ENCODE data around the gene TRAF3IP3.

- no peak for TF ChIP-seq BHLHE40 (IDR thresholded peaks at IDR 0.05; ENCODE audit: low read depth, low read length)
- TF ChIP-seq CHD4 (IDR thresholded peaks at IDR 0.05; ENCODE audit: borderline replicate concordance), result no peak
- TF ChIP-seq CTCF (IDR thresholded peaks at IDR 0.05), result no peak
- TF ChIP-seq PHF8 (IDR thresholded peaks at IDR 0.05; ENCODE audit: borderline replicate concordance, low read depth), result no peak
- TF ChIP-seq CHD2 (IDR thresholded peaks at IDR 0.05; ENCODE audit: low read length, partially characterized antibody), result no peak
- no peak for TF ChIP-seq MAFK (IDR thresholded peaks at IDR 0.05; ENCODE audit: partially characterized antibody)
- TF ChIP-seq POLR2A (IDR thresholded peaks at IDR 0.05; ENCODE audit: low read length), result no peak
- no peak for TF ChIP-seq TFCP2L1 (CRISPR knock-in tag; IDR thresholded peaks at IDR 0.05)
- no peak for TF ChIP-seq KDM1A (IDR thresholded peaks at IDR 0.05; ENCODE audit: low read depth)
- no peak for TF ChIP-seq HMGXB4 (CRISPR knock-in tag; IDR thresholded peaks at IDR 0.05; ENCODE audit: borderline replicate concordance)
- no peak for TF ChIP-seq RFX5 (IDR thresholded peaks at IDR 0.05)
- no peak for TF ChIP-seq TP53 (CRISPR knock-in tag; IDR thresholded peaks at IDR 0.05)
- TF ChIP-seq CBX2 (IDR thresholded peaks at IDR 0.05; ENCODE audit: borderline replicate concordance, low read depth), result no peak
These were observed 61.1 kb downstream of the TRAF3IP3 start for GRCh38 chr1:209816923-209817322.

Data from A549 (cell line).